Left lung (tissue), 10 donors: ENCODE measurements around the gene TSHZ2. TPM values are rescaled to one million over a fixed set of nuclear protein-coding genes. Genes with fewer than 3 reads are reported as not detected.
A peak's percentile ranks its signal among the peaks of the same experiment; 100 is the strongest.

Source experiments
- ATAC-seq: fragments of 200-7000 bp; cut with Tn5 transposase; one replicate; pipeline ENCODE4 v1.9.1; 2020; ENCODE audit warnings: moderate library complexity
- DNase-seq, 4 donors: peaks; one replicate each; pipeline ENCODE4 v3.0.0-alpha.2; 2013 to 2020
- H3K27ac ChIP-seq, 2 donors: fragments of 200-600 bp; sonication (generic) in 1 of 2; one replicate each; pipeline versions ENCODE4 v1.5.0 to v1.8.0; 2020 to 2021
- H3K27me3 ChIP-seq, 2 donors: fragments of 200-600 bp; sonication (generic) in 1 of 2; one replicate each; pipeline versions ENCODE4 v1.5.0 to v1.8.0; 2020 to 2021
- H3K36me3 ChIP-seq, 2 donors: fragments of 200-600 bp; sonication (generic) in 1 of 2; one replicate each; pipeline versions ENCODE4 v1.5.0 to v1.8.0; 2020 to 2021
- H3K4me1 ChIP-seq, 2 donors: fragments of 200-600 bp; one replicate each; pipeline ENCODE4 v1.8.0; 2021
- H3K4me3 ChIP-seq, 2 donors: fragments of 200-600 bp; sonication (generic) in 1 of 2; one replicate each; pipeline versions ENCODE4 v1.5.0 to v1.8.0; 2020 to 2021; ENCODE audit warnings: mild to moderate bottlenecking in 1 of 2
- H3K9me3 ChIP-seq, 2 donors: fragments of 200-600 bp; sonication (generic) in 1 of 2; one replicate each; pipeline versions ENCODE4 v1.5.0 to v1.8.0; 2020 to 2021
- intact Hi-C, 2 donors: fragments of 100-400 bp; cut with DNase I; formaldehyde crosslinking; loops; one replicate each; pipeline versions ENCODE4 v1.11.2 to v1.14.2; 2022
- polyA plus RNA-seq, 6 donors: library from polyadenylated mRNA; unstranded; fragments of 120-200 nt; gene quantifications; one replicate each; pipeline ENCODE4 v1.2.1, GENCODE V29; 2013; ENCODE audit not compliant: insufficient read length in 6 of 6
- total RNA-seq, 2 donors: library from RNA; stranded (reverse); fragmentation: NEBNext Ultra II Directional; extraction: Animal tissue kit (Norgen Biotek cat#: 25700); gene quantifications; one replicate each; pipeline ENCODE4 v1.2.1, GENCODE V29; 2021
- TF ChIP-seq, protein P1 (sequence below), 2 donors: fragments of 200-600 bp; sonication (generic) in 1 of 2; IDR thresholded peaks; one replicate each; pipeline versions ENCODE4 v1.5.0 to v1.8.0; 2021; ENCODE audit warnings: antibody characterized with exemption in 2 of 2
- donor health status: DM: no; HTN: yes; CAD: no.
- donor health status: DM: no; HTN: no; CAD: no.

Gene TSHZ2
- total and polyA plus RNA-seq, 8 donors = 7.6 to 20.7 (median 13.9) TPM

DNA sequence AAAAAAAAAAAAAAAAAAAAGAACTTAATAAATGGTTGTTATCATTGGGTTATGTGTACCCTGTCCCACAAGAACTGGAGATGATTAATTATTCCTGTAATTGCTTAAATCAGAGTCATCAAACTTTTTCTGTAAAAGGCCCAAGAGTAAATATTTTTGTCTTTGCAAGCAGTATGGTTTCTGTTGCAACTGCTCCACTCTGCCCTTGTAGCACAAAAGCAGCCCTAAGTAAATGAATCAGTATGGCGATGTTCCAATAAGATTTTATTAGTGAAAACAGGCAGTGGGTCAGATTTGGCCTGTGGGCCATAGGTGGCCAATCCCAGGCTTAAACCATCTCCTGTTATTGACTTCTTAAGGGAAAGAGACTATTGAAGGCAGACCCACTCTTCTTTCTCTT lies 252.7 kb downstream of the TSHZ2 start:
- TF ChIP-seq, protein P1, sequence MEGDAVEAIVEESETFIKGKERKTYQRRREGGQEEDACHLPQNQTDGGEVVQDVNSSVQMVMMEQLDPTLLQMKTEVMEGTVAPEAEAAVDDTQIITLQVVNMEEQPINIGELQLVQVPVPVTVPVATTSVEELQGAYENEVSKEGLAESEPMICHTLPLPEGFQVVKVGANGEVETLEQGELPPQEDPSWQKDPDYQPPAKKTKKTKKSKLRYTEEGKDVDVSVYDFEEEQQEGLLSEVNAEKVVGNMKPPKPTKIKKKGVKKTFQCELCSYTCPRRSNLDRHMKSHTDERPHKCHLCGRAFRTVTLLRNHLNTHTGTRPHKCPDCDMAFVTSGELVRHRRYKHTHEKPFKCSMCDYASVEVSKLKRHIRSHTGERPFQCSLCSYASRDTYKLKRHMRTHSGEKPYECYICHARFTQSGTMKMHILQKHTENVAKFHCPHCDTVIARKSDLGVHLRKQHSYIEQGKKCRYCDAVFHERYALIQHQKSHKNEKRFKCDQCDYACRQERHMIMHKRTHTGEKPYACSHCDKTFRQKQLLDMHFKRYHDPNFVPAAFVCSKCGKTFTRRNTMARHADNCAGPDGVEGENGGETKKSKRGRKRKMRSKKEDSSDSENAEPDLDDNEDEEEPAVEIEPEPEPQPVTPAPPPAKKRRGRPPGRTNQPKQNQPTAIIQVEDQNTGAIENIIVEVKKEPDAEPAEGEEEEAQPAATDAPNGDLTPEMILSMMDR (IDR thresholded peaks at IDR 0.05) = no peak
- Histone ChIP-seq H3K9me3 (no peaks in the 10 kb centered on the region), H3K36me3 (no peaks in the 10 kb centered on the region), H3K27me3 (no peaks in the 10 kb centered on the region), H3K27ac (no peak overlapping the region), H3K4me1 (no peaks in the 10 kb centered on the region), H3K4me3 (no peak overlapping the region)
- DNase-seq (no peak), ATAC-seq (no peak)
- intact Hi-C loops = no loop called here

DNA sequence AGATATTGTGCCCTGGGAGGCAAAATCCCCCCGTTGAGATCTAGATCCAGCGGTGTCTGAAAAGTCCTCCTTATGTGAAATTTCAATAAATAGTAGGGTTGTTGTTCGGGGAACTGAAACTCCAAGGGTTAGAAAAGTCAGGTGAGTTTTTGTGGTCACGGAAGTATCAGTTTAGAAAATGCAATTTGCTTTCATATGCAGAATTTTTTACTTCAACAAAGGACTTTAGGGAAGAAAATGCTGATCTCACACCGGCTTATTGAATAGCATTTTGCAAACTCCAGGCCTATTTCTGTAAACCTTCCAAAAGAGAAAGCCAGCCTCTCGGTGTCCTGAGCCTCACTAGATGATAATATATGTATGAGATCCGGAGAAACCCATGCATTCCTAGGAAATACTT lies 254.7 kb downstream of the TSHZ2 start:
- Histone ChIP-seq H3K4me3 (no peak overlapping the region), H3K27ac (no peak overlapping the region), H3K4me1 (no peaks in the 10 kb centered on the region), H3K9me3 (no peaks in the 10 kb centered on the region), H3K27me3 (no peaks in the 10 kb centered on the region), H3K36me3 (no peaks in the 10 kb centered on the region)
- intact Hi-C loops = no loop called here
- DNase-seq (no peak), ATAC-seq (no peak)
- TF ChIP-seq, protein P1 (IDR thresholded peaks at IDR 0.05) = no peak

DNA sequence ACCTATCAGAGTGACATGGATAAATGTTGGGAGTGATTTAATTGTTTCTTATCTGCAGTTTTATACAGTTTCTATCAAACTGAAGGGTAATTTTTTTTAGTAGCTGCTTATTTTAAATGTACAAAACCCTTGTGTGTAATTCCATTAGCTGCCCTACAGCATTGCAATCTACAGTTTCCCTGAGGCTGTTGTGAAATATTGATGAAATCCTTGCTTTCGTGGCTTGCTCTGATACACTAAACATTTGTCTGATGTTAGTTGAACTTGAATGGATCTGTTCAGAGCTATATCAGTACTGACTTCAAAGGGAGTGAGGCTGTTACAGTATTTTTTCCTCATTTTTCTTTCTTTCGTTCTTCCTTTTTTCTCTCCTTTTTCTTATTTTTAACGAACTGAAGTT lies 255.4 kb downstream of the TSHZ2 start:
- TF ChIP-seq, protein P1 (IDR thresholded peaks at IDR 0.05) = no peak
- intact Hi-C loops = no loop called here

DNA sequence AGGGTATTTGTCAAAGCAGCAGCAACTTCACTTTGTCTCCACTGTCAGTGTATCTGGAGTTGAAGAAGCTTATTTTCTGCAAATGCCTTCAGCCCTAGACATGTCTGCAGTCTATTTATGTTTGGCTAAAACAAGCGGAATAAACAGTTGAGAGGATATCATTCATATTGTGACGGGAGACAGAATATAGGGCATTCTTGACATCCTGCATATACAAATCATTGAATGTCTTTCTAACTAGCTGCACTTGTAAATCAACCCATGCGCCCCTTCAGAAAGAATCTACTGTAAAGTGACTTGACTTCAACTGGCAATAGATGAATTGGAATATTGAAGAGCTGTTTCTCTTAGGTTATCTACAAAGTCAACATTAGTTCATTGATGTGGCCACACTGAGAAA lies 258.9 kb downstream of the TSHZ2 start:
- no peaks in the 10 kb centered on the region for H3K4me1 ChIP-seq
- DNase-seq (peak in 2 of 4 donors; percentile 27 to 33), ATAC-seq (no peak)
- no peak overlapping the region for H3K4me3 ChIP-seq
- no peaks in the 10 kb centered on the region for H3K9me3 ChIP-seq
- intact Hi-C loops = no loop called here
- TF ChIP-seq, protein P1 (IDR thresholded peaks at IDR 0.05) = no peak
- no peaks in the 10 kb centered on the region for H3K36me3 ChIP-seq
- H3K27ac ChIP-seq = no peak overlapping the region
- H3K27me3 ChIP-seq = no peaks in the 10 kb centered on the region

More for the DNA sequence above, 255.4 kb downstream of the TSHZ2 start:
- no peak overlapping the region for H3K4me3 ChIP-seq
- H3K9me3 ChIP-seq = no peaks in the 10 kb centered on the region
- no peak overlapping the region for H3K27ac ChIP-seq
- ATAC-seq = no peak
- DNase-seq = peak in 2 of 4 donors; percentile 22 to 47
- H3K27me3 ChIP-seq = no peaks in the 10 kb centered on the region
- H3K4me1 ChIP-seq = no peaks in the 10 kb centered on the region
- no peaks in the 10 kb centered on the region for H3K36me3 ChIP-seq

DNA sequence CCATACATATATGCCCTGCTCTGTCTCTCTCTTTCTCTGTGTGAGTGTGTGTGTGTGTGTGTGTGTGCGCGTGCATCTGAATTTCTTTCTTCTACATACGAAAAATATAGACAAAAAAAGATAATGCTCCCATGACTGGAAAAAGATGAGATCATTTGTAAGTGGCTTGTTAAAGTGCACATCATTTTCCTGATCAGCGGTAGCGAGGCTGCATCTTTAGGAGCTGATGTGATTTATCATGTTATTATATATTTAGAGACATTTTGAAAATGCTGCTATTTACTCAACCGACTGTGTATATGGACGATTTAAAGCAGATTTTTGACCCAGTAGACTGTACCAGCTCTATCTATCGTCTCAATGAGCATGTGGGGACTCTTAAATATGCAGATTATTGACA lies 265.3 kb downstream of the TSHZ2 start:
- H3K27me3 ChIP-seq = no peaks in the 10 kb centered on the region
- TF ChIP-seq, protein P1 (IDR thresholded peaks at IDR 0.05) = no peak
- H3K36me3 ChIP-seq = no peaks in the 10 kb centered on the region
- H3K4me3 ChIP-seq = no peak overlapping the region
- H3K9me3 ChIP-seq = no peaks in the 10 kb centered on the region
- no peaks in the 10 kb centered on the region for H3K4me1 ChIP-seq
- DNase-seq (no peak), ATAC-seq (no peak)
- no peak overlapping the region for H3K27ac ChIP-seq
- intact Hi-C loops = no loop called here
